HL-60/S4 treated with retinoic acid at 250 ng/mL for 4 days and 3 days (cell line): Measurements from ENCODE around the gene WDR54.

ENCODE experiments used
- in situ Hi-C: fragments of 300-500 bp; cut with MboI; formaldehyde crosslinking; loops from 2 replicates; pipeline ENCODE4 v1.7.0; 2022; ENCODE audit warnings: low sequenced_read_pairs

WDR54 gene

GRCh38 chr2:74421221-74421870 lies at the start of gene WDR54, which contains the start of gene C2orf81:
Gene WDR54, plus strand, starts transcription at chr2:74421730. Its CDS starts 424 bp downstream, at chr2:74422154.
Gene C2orf81, minus strand, starts transcription at chr2:74421619. Its CDS starts 59 bp downstream, at chr2:74421560.
- in situ Hi-C loops, result no loop called here

- in situ Hi-C loops, result no loop called here
Observed at GRCh38 chr2:74372674-74373073, 48.9 kb upstream of the WDR54 start.

GRCh38 chr2:74373221-74373676 lies 48.3 kb upstream of the WDR54 start:
- in situ Hi-C loops, result no loop called here

GRCh38 chr2:74373985-74374384 lies 47.5 kb upstream of the WDR54 start:
- in situ Hi-C loops, result no loop called here

- in situ Hi-C loops, result no loop called here
Observed at GRCh38 chr2:74374509-74375205, 46.9 kb upstream of the WDR54 start.

- in situ Hi-C loops, result no loop called here
Observed at GRCh38 chr2:74375838-74376237, 45.7 kb upstream of the WDR54 start.

GRCh38 chr2:74378007-74378406 lies 43.5 kb upstream of the WDR54 start:
- in situ Hi-C loops, result no loop called here

GRCh38 chr2:74379851-74380789 lies 41.4 kb upstream of the WDR54 start, which contains the start of gene DCTN1:
Gene DCTN1, minus strand, starts transcription at chr2:74380311. Its CDS starts 274 bp downstream, at chr2:74380037.
- in situ Hi-C loops, result no loop called here

- in situ Hi-C loops, result no loop called here
Observed at GRCh38 chr2:74381751-74382150, 39.8 kb upstream of the WDR54 start.

GRCh38 chr2:74383254-74383653 lies 38.3 kb upstream of the WDR54 start:
- in situ Hi-C loops, result no loop called here

GRCh38 chr2:74384051-74384450 lies 37.5 kb upstream of the WDR54 start:
- in situ Hi-C loops, result no loop called here

GRCh38 chr2:74385396-74385795 lies 36.1 kb upstream of the WDR54 start:
- in situ Hi-C loops, result no loop called here

GRCh38 chr2:74387346-74387745 lies 34.2 kb upstream of the WDR54 start:
- in situ Hi-C loops, result no loop called here

- in situ Hi-C loops, result no loop called here
Observed at GRCh38 chr2:74390606-74391005, 30.9 kb upstream of the WDR54 start.

- in situ Hi-C loops, result no loop called here
Observed at GRCh38 chr2:74391209-74391579, 30.3 kb upstream of the WDR54 start.

GRCh38 chr2:74391580-74392448 lies 29.7 kb upstream of the WDR54 start:
- in situ Hi-C loops, result no loop called here

GRCh38 chr2:74392449-74392743 lies 29.1 kb upstream of the WDR54 start:
- in situ Hi-C loops, result no loop called here

GRCh38 chr2:74393525-74393924 lies 28.0 kb upstream of the WDR54 start:
- in situ Hi-C loops, result no loop called here

GRCh38 chr2:74396149-74396548 lies 25.4 kb upstream of the WDR54 start:
- in situ Hi-C loops, result no loop called here

- in situ Hi-C loops, result no loop called here
Observed at GRCh38 chr2:74399785-74400184, 21.7 kb upstream of the WDR54 start.
